Superior temporal gyrus (tissue), 1 donor: ENCODE results near the gene IMPDH1.
"Not testable (repeated sequence)": the region's sequence is repeated elsewhere in the genome, so short reads cannot be mapped to it uniquely, and the experiment has no call there.

Source experiments
- DNase-seq: peaks from one replicate; pipeline ENCODE4 v3.0.0-alpha.2; 2016; ENCODE audit errors: extremely low spot score

The IMPDH1 gene

GRCh38 chr7:128409596-128410450, at the start of gene IMPDH1:
TSS of gene IMPDH1 (minus strand) at chr7:128409982. CDS start at chr7:128409901, 81 bp downstream.
- DNase-seq, result peak; percentile 64

GRCh38 chr7:128459394-128459878, 49.7 kb upstream of the IMPDH1 start:
- peak; percentile 88 for DNase-seq

GRCh38 chr7:128458956-128459355, 49.2 kb upstream of the IMPDH1 start:
- no peak for DNase-seq

- DNase-seq, result not testable (repeated sequence)
Observed at GRCh38 chr7:128457385-128457784, 47.6 kb upstream of the IMPDH1 start.

- no peak for DNase-seq
Observed at GRCh38 chr7:128456255-128456725, 46.5 kb upstream of the IMPDH1 start.

- peak; percentile 89 for DNase-seq
Observed at GRCh38 chr7:128455543-128456254, 45.9 kb upstream of the IMPDH1 start, which contains the start of gene HILPDA. TSS of gene HILPDA (plus strand) at chr7:128455878. CDS start at chr7:128457269, 1,391 bp downstream.

GRCh38 chr7:128454808-128455542, 45.2 kb upstream of the IMPDH1 start:
- no peak for DNase-seq

- no peak for DNase-seq
Observed at GRCh38 chr7:128453836-128454804, 44.3 kb upstream of the IMPDH1 start.

GRCh38 chr7:128452552-128452951, 42.8 kb upstream of the IMPDH1 start:
- no peak for DNase-seq

GRCh38 chr7:128450913-128451312, 41.1 kb upstream of the IMPDH1 start:
- no peak for DNase-seq

GRCh38 chr7:128450409-128450808, 40.6 kb upstream of the IMPDH1 start:
- DNase-seq, result no peak

GRCh38 chr7:128448751-128449302, 39.0 kb upstream of the IMPDH1 start:
- DNase-seq, result no peak

GRCh38 chr7:128447941-128448564, 38.3 kb upstream of the IMPDH1 start:
- DNase-seq, result no peak

- DNase-seq, result no peak
Observed at GRCh38 chr7:128446306-128446705, 36.5 kb upstream of the IMPDH1 start.

GRCh38 chr7:128443831-128444600, 34.2 kb upstream of the IMPDH1 start:
- no peak for DNase-seq

GRCh38 chr7:128442356-128442755, 32.6 kb upstream of the IMPDH1 start:
- DNase-seq, result no peak

- no peak for DNase-seq
Observed at GRCh38 chr7:128437426-128438332, 27.9 kb upstream of the IMPDH1 start.

GRCh38 chr7:128435327-128435686, 25.5 kb upstream of the IMPDH1 start:
- no peak for DNase-seq
